ENCODE results near the gene CWC27. TPM values are rescaled to one million over a fixed set of nuclear protein-coding genes. Genes with fewer than 3 reads are reported as not detected.

CWC27 gene
- total and polyA plus RNA-seq, 2 of the 13 experiments (the other 11 are each of a cell fraction or from before 2014, with no cell fraction given): 21.1 to 25.7 TPM

DNA sequence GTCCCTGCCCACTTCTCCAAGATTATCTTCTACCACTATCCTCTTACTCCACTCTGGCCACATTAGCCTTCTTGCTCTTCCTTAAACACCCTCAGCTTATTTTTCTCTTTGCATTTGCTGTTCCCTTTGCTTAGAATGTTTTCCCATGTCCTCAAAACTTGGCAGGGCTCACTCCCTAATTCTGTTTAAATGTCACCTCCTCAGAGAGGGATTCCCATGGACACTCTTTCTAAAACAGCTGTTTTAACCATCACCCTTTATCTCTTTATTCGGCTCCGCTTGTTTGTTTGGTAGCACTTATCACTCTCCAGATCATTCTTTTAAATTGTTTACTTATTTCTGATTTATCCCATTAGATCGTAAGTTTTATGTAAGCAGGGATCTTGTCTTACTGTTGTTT, 278.5 kb downstream of the CWC27 start:
- no TSS peak for BruUV-seq (replicated peaks)
- no peaks in the 10 kb centered on the region for H3K36me3 ChIP-seq (replicated peaks in 1 of 2; ENCODE audit: control insufficient read depth in 1 of 2, insufficient read depth in 2 of 2, low read length in 2 of 2)
- no peaks in the 10 kb centered on the region for H3K4me1 ChIP-seq (ENCODE audit: insufficient read depth, low read length)
- H3K9me3 ChIP-seq (ENCODE audit: low read length): no peaks in the 10 kb centered on the region
- no peak overlapping the region for H3K27ac ChIP-seq (ENCODE audit: extremely low read length, insufficient read depth, low read length)
- H3K27me3 ChIP-seq (ENCODE audit: control insufficient read depth in 1 of 2, insufficient read depth in 2 of 2, low read length in 2 of 2): peaks cover 0 to 8% of the 10 kb centered on the region in 2 experiments; a peak in 1 of 5 replicates
- intact Hi-C loops (cut with micrococcal nuclease; ENCODE audit: unreplicated experiment): no loop called here
- in situ Hi-C loops (cut with HindIII; ENCODE audit: extremely low pct_ligation_motif_present, low pct_unique_long_range_greater_than_20kb): no loop called here
- ATAC-seq: no peak
- no peak overlapping the region for H2AFZ ChIP-seq (ENCODE audit: low read length)
- 23% methylated on average over 3 of the region's 3 CpGs for WGBS (ENCODE audit: low lambda C conversion rate)
- no peak overlapping the region for H3K4me2 ChIP-seq (ENCODE audit: low read depth, low read length)
- ChIA-PET POLR2A (no interaction called here), CTCF (ENCODE audit: low intra/inter-chr PET ratio, low total read pairs) (no interaction called here)
- no peaks in the 10 kb centered on the region for H4K20me1 ChIP-seq (ENCODE audit: insufficient read depth, low read length)
- TF ChIP-seq, protein P1, sequence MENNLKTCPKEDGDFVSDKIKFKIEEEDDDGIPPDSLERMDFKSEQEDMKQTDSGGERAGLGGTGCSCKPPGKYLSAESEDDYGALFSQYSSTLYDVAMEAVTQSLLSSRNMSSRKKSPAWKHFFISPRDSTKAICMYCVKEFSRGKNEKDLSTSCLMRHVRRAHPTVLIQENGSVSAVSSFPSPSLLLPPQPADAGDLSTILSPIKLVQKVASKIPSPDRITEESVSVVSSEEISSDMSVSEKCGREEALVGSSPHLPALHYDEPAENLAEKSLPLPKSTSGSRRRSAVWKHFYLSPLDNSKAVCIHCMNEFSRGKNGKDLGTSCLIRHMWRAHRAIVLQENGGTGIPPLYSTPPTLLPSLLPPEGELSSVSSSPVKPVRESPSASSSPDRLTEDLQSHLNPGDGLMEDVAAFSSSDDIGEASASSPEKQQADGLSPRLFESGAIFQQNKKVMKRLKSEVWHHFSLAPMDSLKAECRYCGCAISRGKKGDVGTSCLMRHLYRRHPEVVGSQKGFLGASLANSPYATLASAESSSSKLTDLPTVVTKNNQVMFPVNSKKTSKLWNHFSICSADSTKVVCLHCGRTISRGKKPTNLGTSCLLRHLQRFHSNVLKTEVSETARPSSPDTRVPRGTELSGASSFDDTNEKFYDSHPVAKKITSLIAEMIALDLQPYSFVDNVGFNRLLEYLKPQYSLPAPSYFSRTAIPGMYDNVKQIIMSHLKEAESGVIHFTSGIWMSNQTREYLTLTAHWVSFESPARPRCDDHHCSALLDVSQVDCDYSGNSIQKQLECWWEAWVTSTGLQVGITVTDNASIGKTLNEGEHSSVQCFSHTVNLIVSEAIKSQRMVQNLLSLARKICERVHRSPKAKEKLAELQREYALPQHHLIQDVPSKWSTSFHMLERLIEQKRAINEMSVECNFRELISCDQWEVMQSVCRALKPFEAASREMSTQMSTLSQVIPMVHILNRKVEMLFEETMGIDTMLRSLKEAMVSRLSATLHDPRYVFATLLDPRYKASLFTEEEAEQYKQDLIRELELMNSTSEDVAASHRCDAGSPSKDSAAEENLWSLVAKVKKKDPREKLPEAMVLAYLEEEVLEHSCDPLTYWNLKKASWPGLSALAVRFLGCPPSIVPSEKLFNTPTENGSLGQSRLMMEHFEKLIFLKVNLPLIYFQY (CRISPR knock-in tag; IDR thresholded peaks at IDR 0.05; ENCODE audit: borderline replicate concordance): no peak
- TF ChIP-seq FOXO1 (CRISPR knock-in tag; IDR thresholded peaks at IDR 0.05): no peak
- TF ChIP-seq, protein P2, sequence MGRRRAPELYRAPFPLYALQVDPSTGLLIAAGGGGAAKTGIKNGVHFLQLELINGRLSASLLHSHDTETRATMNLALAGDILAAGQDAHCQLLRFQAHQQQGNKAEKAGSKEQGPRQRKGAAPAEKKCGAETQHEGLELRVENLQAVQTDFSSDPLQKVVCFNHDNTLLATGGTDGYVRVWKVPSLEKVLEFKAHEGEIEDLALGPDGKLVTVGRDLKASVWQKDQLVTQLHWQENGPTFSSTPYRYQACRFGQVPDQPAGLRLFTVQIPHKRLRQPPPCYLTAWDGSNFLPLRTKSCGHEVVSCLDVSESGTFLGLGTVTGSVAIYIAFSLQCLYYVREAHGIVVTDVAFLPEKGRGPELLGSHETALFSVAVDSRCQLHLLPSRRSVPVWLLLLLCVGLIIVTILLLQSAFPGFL (CRISPR knock-in tag; IDR thresholded peaks at IDR 0.05): no peak
- no peak for TF ChIP-seq IKZF4 (CRISPR knock-in tag; IDR thresholded peaks at IDR 0.05; ENCODE audit: borderline replicate concordance, low read depth, not compliant biosample characterization)
- no peak for TF ChIP-seq ZNF878 (CRISPR knock-in tag; IDR thresholded peaks at IDR 0.05)
- no peaks in the 10 kb centered on the region for H3K79me2 ChIP-seq (ENCODE audit: insufficient read depth, low read length)
- H3K9ac ChIP-seq (ENCODE audit: insufficient read depth, low read depth, low read length): no peak overlapping the region
- no peak overlapping the region for H3K4me3 ChIP-seq (replicated peaks in 1 of 3; ENCODE audit: insufficient read depth in 1 of 3, low read depth in 2 of 3, low read length in 3 of 3)
- DNase-seq (ENCODE audit: low spot score): no peak
- no peak for FAIRE-seq
